Effector memory CD8-positive, alpha-beta T cell (primary cell): ENCODE results near the gene SLX9.

ENCODE experiments used
- ATAC-seq: fragments of 150-1000 bp; cut with Tn5 transposase; replicated peaks from 2 replicates; pipeline ENCODE4 v1.10.0; 2021; ENCODE audit warnings: mild to moderate bottlenecking, moderate library complexity
- DNase-seq, 3 experiments: peaks; one replicate each; pipeline ENCODE4 v3.0.0; 2021
- H3K27ac Mint-ChIP-seq, 2 donors: one replicate each; pipeline ENCODE4 v1.8.0; 2022; ENCODE audit warnings: mild to moderate bottlenecking in 2 of 2, mixed read lengths in 2 of 2, moderate library complexity in 2 of 2
- H3K27me3 Mint-ChIP-seq, 2 donors: one replicate each; pipeline ENCODE4 v1.8.0; 2022; ENCODE audit warnings: mixed read lengths in 2 of 2
- H3K36me3 Mint-ChIP-seq: one replicate; pipeline ENCODE4 v1.8.0; 2022; ENCODE audit warnings: mild to moderate bottlenecking, moderate library complexity, mixed read lengths; ENCODE audit not compliant: insufficient read depth
- H3K4me1 Mint-ChIP-seq, 2 donors: one replicate each; pipeline ENCODE4 v1.8.0; 2022; ENCODE audit warnings: low read depth in 2 of 2, mixed read lengths in 2 of 2
- H3K4me3 Mint-ChIP-seq, 2 donors: one replicate each; pipeline ENCODE4 v1.8.0; 2022; ENCODE audit warnings: mild to moderate bottlenecking in 2 of 2, mixed read lengths in 2 of 2, moderate library complexity in 2 of 2
- H3K9me3 Mint-ChIP-seq, 2 donors: one replicate each; pipeline ENCODE4 v1.8.0; 2022; ENCODE audit warnings: mixed read lengths in 2 of 2

SLX9 gene

DNA sequence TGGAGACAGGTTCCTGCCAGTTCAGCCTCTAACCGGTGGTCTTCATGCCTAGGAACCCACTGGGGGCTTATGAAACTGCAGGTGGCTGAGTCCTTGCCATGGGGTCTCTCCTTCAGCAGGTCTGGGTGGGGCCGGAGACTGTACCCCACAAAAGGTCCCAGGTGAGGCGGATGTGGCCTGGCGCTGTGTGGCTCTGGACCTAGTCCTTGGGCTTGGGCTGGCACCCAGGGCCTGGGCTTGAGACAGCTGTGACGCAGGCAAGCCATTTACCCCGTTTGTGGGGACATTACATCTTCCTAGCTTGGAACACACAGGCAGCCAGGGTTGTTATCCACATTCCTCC, 5.9 kb upstream of the SLX9 start:
- ATAC-seq: no peak
- Mint-ChIP-seq H3K4me1 (peaks cover 26 to 28% of the 10 kb centered on the region in 2 donors), H3K27me3 (no peaks in the 10 kb centered on the region), H3K9me3 (no peaks in the 10 kb centered on the region), H3K27ac (no peak overlapping the region), H3K36me3 (peaks cover 6% of the 10 kb centered on the region), H3K4me3 (no peak overlapping the region)
- no peak for DNase-seq

GRCh38 chr21:44934276-44934675, 5.6 kb upstream of the SLX9 start:
- DNase-seq (no peak), ATAC-seq (no peak)
- peaks cover 25 to 28% of the 10 kb centered on the region in 2 donors for H3K4me1 Mint-ChIP-seq
- no peak overlapping the region for H3K27ac Mint-ChIP-seq
- no peak overlapping the region for H3K4me3 Mint-ChIP-seq
- no peaks in the 10 kb centered on the region for H3K9me3 Mint-ChIP-seq
- H3K36me3 Mint-ChIP-seq: peaks cover 6% of the 10 kb centered on the region
- H3K27me3 Mint-ChIP-seq: no peaks in the 10 kb centered on the region

DNA sequence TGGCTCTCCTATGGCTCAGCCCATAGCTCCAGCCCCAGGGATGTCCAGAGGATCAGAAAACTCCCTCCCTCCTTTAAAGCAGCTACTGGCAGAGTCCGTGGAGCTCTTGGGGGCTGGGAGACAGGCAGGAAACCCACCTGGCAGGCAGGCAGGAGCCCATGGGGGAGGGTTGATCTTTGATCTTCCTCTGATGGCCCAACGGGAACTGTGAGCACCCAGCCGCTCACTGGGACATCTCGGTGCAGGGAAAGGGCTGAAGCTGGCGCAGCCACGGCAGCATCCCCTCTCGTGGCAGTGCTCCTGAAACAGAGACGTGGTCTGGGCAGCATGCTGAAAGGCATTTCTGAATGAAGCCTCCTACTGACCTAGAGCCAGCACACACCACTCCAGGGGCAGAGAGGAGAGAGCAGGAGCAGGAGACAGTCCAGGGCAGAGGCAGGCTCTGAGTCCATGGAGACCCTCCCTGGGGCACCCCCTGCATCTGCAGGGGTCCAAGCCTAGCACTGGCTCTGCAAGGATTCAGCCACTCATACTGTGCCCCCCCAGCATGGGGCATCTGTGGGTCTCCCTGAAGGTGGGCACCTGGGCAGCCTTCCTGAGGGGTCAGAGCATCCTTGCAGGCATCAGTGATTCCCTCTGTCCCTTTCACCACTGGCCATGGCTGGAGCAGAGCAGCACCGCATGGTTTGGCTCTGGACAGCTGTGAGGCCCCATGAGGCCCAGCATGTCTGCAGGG, 4.9 kb upstream of the SLX9 start:
- H3K9me3 Mint-ChIP-seq: no peaks in the 10 kb centered on the region

DNA sequence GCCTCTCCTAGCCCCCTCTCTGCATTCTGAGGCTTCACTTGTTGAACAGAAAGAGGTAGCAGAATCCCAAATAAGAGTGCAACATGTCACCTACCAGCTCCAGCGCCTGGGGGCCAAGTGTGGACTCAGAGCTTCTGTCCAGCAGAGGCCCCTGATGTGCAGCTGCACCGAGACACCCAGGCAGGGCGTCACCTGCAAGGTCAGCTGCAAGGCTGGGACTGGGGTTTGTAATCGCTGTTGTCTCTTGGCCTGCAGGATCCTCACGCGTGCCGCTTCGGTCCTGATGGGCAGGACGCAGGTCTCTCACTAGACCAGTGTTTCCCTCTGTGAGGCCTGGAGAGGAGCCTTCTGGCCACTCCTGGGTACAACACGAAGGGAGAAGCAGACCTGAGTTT, 4.3 kb upstream of the SLX9 start:
- DNase-seq (no peak), ATAC-seq (no peak)
- H3K4me3 Mint-ChIP-seq: no peak overlapping the region
- H3K27me3 Mint-ChIP-seq: no peaks in the 10 kb centered on the region
- H3K36me3 Mint-ChIP-seq: no peaks in the 10 kb centered on the region
- H3K4me1 Mint-ChIP-seq: peaks cover 16 to 19% of the 10 kb centered on the region in 2 donors
- no peaks in the 10 kb centered on the region for H3K9me3 Mint-ChIP-seq
- H3K27ac Mint-ChIP-seq: no peak overlapping the region

More for the DNA sequence above, 4.9 kb upstream of the SLX9 start:
- no peak overlapping the region for H3K27ac Mint-ChIP-seq
- DNase-seq: no peak
- no peak overlapping the region for H3K4me3 Mint-ChIP-seq
- no peaks in the 10 kb centered on the region for H3K27me3 Mint-ChIP-seq
- no peaks in the 10 kb centered on the region for H3K36me3 Mint-ChIP-seq
- peaks cover 19 to 21% of the 10 kb centered on the region in 2 donors for H3K4me1 Mint-ChIP-seq
- ATAC-seq: no peak

DNA sequence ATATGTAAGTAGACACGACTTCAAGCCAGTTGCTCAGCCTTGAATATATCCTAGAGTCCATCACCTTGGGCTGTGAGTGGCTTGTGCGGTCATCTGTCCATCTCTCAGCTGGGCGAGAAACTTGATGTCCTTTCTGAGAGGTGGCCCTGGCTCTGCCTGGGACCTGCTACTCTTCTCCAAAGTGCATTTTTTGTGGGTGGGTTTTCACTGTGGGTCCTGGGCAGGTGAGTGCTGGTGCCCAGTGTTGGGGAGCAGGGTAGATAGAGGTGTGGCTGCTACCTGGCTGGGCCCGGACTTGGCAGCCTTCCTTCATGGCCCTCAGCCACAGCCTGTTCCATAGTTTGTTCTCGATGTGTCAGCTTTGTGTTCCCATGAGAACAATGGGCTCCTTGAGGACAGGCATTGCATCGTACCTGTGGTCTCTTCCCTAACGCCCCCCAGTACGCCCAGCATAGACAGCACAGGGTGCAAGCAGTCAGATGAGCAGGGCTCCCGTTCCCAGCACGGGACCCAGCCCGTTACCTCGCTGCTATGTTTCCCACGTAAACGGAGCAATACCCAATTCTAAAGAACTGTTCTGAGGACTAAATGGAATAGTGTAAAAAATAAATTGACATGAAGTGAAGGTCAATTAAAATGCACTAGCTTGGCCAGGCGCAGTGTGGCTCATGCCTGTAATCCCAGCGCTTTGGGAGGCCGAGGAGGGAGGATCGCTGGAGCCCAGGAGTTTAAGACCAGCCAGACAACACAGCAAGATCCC, 877 bp upstream of the SLX9 start:
- no peak for ATAC-seq
- Mint-ChIP-seq H3K27me3 (no peaks in the 10 kb centered on the region), H3K9me3 (no peaks in the 10 kb centered on the region), H3K27ac (peak overlapping the region; percentile 44 to 65), H3K4me1 (peaks cover 32 to 34% of the 10 kb centered on the region in 2 donors), H3K4me3 (peak overlapping the region; percentile 78 to 89), H3K36me3 (no peaks in the 10 kb centered on the region)
- DNase-seq: no peak

GRCh38 chr21:44940116-44940631, 345 bp downstream of the SLX9 start:
- ATAC-seq (peak; percentile 61), DNase-seq (peak in 1 of 3 experiments; percentile 29)
- Mint-ChIP-seq H3K9me3 (no peaks in the 10 kb centered on the region), H3K4me1 (peaks cover 37 to 40% of the 10 kb centered on the region in 2 donors), H3K27ac (peak overlapping the region; percentile 44 to 80), H3K4me3 (peak overlapping the region; percentile 78 to 89), H3K36me3 (peaks cover 3% of the 10 kb centered on the region), H3K27me3 (no peaks in the 10 kb centered on the region)

DNA sequence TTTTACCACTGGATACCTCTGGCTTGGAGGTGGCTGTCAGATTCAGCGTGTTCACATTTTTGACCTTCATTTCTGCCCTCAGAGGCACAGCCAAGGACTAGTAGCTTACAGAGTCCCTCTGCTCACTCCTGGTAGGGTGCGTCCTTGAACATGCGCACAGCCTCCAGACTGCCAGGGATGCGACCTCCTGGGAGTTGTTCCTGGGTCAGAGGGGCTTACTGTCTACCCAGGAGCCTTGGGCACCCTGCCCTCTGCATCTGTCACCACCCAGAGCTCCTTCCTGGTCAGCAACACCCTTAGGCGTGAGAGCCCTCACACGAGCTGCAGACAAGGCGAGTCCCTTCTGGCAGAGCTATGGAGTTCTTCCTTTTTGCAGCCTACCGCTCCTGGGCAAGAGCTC, 1.7 kb downstream of the SLX9 start:
- Mint-ChIP-seq H3K9me3 (no peaks in the 10 kb centered on the region), H3K36me3 (peaks cover 10% of the 10 kb centered on the region), H3K4me1 (peaks cover 40 to 44% of the 10 kb centered on the region in 2 donors)

DNA sequence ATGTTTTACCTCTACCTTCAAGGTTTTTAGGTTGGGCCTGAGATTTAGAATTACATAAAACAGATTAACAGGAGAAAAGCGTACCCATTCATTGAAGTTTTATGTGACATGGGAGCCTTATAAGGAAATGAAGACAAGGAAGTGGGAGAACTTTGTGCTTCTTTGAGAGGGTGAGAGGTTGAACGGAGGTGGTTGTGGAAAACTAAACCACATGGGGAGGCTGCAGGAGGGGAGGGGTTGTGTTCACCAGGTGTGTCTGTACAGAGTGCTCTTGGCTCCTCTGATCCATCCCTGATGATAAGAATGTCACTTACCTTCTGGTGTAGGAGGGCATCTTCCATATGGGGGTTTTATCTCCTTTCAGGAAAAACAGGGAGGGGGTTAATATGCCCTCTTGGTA, 2.7 kb downstream of the SLX9 start:
- Mint-ChIP-seq H3K9me3 (no peaks in the 10 kb centered on the region), H3K27ac (peak overlapping the region in 1 of 2 donors; percentile 60), H3K4me1 (peaks cover 42 to 44% of the 10 kb centered on the region in 2 donors), H3K36me3 (peaks cover 10% of the 10 kb centered on the region), H3K27me3 (no peaks in the 10 kb centered on the region), H3K4me3 (peak overlapping the region; percentile 36 to 49)
- DNase-seq (no peak), ATAC-seq (no peak)

More for the DNA sequence above, 1.7 kb downstream of the SLX9 start:
- no peaks in the 10 kb centered on the region for H3K27me3 Mint-ChIP-seq
- H3K27ac Mint-ChIP-seq: peak overlapping the region in 1 of 2 donors; percentile 80
- no peak for DNase-seq
- ATAC-seq: no peak
- H3K4me3 Mint-ChIP-seq: peak overlapping the region; percentile 78 to 89

DNA sequence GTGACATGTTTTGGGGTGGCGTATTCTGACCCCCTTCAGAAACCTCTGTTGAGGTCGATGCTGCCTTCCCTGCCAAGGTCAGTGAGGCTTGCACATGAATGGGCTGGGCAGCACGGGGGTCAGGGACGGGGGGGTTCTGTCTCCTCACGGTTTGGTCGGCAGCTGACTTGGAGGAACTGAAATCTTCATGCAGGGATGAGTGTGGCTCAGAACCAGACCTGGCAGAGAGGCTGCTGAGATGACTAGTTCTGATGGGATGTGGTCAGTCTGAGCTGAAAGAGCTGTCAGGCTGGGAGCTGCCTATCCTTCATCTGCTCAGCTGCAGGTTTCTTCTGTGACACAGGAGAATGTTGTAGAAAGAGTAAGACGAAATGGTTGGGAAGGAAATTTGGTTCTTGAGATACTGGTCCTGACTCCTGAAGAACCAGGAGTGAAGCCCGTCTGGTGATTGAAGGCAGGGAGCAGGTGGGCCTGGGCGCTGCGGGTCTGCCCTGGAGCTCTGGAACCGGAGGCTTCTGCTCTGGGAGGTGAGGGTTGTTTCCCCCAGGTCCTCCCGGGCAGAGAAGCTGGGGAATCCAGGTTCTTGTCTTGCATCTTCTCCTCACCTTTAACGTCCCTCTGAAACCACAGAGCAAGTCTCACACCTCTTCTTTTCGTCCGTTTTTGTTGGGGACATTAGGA, 3.3 kb downstream of the SLX9 start:
- ATAC-seq (no peak), DNase-seq (no peak)
- no peak overlapping the region for H3K4me3 Mint-ChIP-seq
- H3K36me3 Mint-ChIP-seq: peaks cover 10% of the 10 kb centered on the region
- H3K27ac Mint-ChIP-seq: no peak overlapping the region
- H3K4me1 Mint-ChIP-seq: peaks cover 44% of the 10 kb centered on the region in 2 donors
- H3K27me3 Mint-ChIP-seq: no peaks in the 10 kb centered on the region
- H3K9me3 Mint-ChIP-seq: no peaks in the 10 kb centered on the region

DNA sequence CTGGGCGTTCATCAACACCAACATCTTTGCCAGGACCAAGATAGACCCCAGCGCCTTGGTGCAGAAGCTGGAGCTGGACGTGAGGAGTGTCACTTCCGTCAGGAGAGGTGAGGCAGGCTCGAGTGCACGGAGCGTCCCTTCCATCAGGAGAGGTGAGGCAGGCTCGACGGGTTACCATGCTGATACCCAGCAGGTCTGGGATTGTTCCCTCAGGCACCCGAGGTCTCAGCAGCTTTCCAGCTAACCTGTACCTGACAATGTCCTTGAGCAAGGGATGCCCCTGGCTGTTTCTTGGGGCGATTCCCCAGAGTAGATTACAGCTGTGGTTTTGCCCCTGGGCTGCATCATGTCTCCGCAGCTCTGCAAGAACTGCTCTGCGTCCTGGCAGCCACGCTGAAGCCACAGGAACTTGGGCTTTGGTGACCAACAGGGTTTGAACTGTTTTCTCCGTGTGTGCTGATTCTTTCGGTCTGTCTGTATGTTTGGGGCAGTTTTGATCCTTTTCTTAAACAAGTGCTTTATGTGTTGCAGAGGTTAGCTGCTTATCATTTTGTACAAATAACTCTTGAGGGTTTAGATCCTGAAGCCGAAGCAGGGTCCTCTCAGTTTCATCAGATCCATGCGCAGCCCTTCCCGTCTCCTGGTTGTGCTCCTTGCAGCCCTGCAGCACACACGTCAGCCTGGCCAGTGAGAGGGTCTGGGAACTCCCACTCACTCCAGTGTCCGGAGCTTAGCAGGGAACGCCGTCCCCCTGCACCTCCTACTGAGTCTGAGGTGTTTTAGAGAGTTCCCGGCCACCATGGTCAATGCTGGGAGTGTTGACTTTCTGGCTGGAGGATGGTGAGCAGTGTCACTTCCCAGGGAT, 4.1 kb downstream of the SLX9 start:
- Mint-ChIP-seq H3K9me3 (no peaks in the 10 kb centered on the region), H3K4me1 (peaks cover 41 to 44% of the 10 kb centered on the region in 2 donors), H3K4me3 (no peak overlapping the region), H3K27me3 (no peaks in the 10 kb centered on the region), H3K27ac (no peak overlapping the region), H3K36me3 (peaks cover 13% of the 10 kb centered on the region)
- ATAC-seq (no peak), DNase-seq (no peak)

DNA sequence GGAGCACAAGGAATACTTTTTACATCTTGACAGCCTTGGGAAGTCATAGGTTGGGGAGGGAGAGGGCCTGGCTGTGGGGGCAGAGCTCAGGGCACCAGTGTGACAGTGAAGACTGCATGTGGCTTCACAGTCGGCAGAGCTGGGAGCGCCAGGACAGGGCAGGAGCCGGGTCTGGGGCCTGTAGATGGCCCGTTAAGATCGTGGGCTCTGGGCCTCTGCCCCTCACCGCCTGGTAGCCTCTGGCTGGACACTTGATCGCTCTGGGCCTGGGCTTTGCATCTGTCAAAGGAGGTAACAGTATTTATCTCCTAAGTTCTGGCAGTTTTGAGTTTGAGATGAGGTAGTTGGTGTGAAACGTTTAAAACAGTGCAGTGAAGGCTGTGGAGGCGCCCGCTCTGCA, 4.8 kb downstream of the SLX9 start:
- Mint-ChIP-seq H3K9me3 (no peaks in the 10 kb centered on the region), H3K27ac (no peak overlapping the region), H3K4me3 (no peak overlapping the region), H3K36me3 (peaks cover 13% of the 10 kb centered on the region), H3K4me1 (peaks cover 40 to 41% of the 10 kb centered on the region in 2 donors), H3K27me3 (no peaks in the 10 kb centered on the region)
- ATAC-seq: no peak
- no peak for DNase-seq

DNA sequence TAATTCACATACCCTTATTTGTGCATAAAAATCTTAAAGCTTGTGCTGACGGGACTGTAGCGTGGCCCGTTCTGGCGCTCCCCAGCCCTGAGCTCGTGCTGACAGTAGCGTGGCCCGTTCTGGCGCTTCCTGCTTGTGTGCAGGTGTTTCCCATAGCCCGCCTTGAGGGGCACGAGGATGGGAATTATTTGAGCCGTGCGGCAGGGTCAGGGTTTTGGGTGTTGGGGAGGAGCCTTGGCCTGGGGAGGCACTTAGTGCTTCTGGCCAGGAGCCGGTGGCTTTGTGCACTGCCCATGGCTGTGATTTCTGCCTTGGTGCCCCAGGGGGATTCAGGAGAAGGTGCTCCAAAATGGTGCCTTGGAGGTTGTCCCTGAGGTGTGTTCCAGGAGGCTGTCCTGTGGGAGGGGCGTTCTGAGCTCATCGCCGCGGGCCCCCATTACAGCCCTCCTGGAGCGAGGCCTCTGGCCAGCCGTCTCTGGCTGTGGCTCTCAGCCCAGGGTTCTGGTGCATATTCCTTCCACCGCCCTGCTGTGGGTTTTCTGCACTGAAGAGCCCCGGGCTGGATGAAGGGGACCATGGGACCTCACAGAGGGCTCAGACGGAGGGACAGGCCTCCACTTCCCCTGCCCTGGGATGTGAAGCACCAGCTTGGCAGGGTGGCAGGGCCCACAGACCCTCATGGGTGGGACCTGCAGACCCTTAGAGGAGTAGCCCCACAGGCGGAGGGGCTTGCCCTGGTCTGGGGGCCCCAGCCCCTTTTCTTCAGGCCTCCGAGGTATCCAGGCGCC, 6.6 kb downstream of the SLX9 start:
- no peaks in the 10 kb centered on the region for H3K27me3 Mint-ChIP-seq
- H3K9me3 Mint-ChIP-seq: no peaks in the 10 kb centered on the region
- no peak overlapping the region for H3K27ac Mint-ChIP-seq
- H3K4me1 Mint-ChIP-seq: peaks cover 31 to 33% of the 10 kb centered on the region in 2 donors
- DNase-seq: no peak
- peaks cover 13% of the 10 kb centered on the region for H3K36me3 Mint-ChIP-seq
- ATAC-seq: no peak
- no peak overlapping the region for H3K4me3 Mint-ChIP-seq
